TTC549 (cell line): ENCODE measurements around the gene ZNF75A.
"Not testable (repeated sequence)": the region's sequence is repeated elsewhere in the genome, so short reads cannot be mapped to it uniquely, and the experiment has no call there.

Experiments used
- FAIRE-seq: peaks from 2 replicates; lab custom pipeline; 2012; peaks lifted over from hg19 to GRCh38; lab: Jason Lieb, UNC

Gene ZNF75A

DNA sequence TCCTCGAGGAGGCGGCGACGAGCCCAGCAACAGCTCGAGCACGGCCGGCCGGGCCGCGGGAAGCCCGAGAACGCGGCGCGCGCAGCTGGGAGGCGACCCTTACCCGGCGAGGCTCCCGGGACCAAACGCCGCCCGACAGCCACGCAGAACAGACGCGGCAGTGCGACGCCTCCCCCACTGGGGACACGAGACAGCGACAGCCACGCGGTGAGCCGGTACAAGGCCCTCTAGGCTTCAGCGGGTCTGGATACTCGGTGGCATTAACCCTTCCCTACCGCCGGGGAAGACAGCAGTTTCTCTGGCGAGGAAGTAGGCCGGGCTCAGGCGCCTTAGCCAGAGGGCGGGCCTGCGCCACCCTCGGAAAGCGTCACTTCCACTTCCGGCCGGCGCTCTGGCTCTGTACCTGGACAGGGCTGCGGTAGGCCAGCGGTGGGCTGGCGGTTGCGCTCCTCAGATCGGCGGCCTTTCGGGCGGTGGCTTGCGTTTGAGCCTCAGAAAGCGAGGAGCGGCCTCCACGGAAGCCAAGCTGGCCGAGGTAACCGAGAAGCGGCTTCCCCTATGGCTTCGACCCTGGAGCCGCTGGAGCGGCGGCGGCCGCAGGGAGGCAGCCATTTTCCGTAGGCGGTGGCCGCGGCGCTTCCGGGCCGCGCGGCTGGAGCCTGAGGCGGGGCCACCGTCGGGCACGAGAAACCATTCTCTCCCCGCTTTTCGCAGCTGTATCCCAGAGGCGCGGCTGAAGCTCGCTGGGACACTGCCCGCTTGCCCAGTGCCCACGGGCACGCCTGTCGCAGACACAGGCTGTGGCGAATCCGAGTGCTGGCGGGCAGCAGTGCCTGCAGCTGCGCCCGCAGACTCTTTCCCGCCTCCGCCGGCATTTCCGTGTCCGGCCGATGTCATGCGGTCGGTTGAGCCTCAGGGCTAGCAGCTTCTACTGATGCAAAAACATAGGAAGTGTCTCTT lies at the start of gene ZNF75A, which contains the start of gene TIGD7:
Gene ZNF75A (plus strand): TSS at position 389 of the 960 bp plus-strand sequence. CDS start 2,932 bp downstream, outside the sequence.
Gene TIGD7 (minus strand): TSS at position 322 of the 960 bp plus-strand sequence. CDS start 4,816 bp downstream, outside the sequence.
- FAIRE-seq = no peak

DNA sequence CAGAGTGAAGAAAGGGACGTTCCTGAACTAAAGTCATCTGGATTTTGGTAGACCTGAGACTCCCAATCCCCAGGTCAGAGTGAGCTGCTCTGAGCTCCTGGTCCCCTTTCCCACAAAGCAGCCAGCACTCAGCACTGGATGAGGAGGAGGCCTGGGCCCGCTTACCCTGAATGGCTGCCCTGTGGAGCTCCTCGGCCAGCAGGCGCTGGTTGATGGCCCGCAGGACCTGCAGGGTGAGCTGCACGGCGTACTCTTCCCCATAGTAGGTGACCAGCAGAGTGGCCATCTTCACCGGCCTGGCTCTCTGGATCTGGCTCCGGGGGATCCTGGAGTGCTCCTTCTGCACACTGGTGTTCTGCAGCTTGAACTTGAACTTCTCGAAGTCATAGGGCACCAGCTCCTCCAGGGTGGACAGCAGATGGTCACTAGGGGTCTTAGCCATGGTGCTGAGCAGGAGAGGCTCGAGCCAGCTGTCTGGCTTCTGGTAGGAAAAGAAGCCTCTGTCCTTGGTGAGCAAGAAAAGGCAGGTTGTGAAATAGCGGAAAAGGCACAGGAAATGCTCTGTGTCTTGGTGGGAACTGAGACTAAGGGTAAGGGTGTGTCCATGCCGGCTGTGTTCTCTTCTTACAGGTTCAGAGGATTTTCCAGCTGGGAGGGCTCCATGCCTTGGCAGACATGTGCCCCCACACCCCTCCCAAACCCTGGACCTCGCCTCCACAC lies 49.0 kb upstream of the ZNF75A start, which contains the start of gene MEFV:
Gene MEFV (minus strand): TSS at position 488 of the 720 bp plus-strand sequence. CDS start 46 bp downstream, at position 442.
- FAIRE-seq = no peak

DNA sequence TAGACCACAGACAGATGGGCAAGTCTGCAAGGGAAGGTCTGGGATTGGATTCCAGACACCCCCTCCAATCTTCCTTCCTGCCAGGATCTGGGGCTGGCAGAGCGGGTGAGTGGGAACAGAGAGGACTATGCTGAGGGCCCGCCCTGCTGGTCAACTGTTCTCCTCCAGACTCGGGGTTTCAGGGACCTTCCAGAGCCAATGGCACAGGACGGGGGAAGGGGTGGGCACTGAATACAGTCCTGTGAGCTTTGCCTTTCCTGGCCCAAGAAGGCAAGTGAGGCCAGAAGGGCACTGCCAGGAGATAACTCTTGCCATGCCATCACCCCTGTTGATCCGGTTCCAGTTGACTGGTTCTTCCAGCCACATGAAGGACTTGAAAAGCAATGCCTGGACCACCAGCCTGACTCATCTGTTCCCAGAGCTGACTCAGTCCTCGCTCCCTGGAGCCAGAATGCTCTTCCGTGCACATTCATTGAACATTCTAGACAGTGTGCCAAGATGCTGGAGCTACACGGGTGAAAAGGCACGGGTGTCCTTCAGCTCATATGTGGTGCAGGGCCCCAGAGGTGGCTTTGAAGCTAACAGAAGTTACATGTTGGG lies 48.3 kb upstream of the ZNF75A start:
- no peak for FAIRE-seq

GRCh38 chr16:3259836-3260235 lies 45.5 kb upstream of the ZNF75A start:
- no peak for FAIRE-seq

GRCh38 chr16:3262517-3262916 lies 42.8 kb upstream of the ZNF75A start:
- no peak for FAIRE-seq

- FAIRE-seq = peak; percentile 62
Observed at GRCh38 chr16:3264137-3265036, 40.9 kb upstream of the ZNF75A start.

DNA sequence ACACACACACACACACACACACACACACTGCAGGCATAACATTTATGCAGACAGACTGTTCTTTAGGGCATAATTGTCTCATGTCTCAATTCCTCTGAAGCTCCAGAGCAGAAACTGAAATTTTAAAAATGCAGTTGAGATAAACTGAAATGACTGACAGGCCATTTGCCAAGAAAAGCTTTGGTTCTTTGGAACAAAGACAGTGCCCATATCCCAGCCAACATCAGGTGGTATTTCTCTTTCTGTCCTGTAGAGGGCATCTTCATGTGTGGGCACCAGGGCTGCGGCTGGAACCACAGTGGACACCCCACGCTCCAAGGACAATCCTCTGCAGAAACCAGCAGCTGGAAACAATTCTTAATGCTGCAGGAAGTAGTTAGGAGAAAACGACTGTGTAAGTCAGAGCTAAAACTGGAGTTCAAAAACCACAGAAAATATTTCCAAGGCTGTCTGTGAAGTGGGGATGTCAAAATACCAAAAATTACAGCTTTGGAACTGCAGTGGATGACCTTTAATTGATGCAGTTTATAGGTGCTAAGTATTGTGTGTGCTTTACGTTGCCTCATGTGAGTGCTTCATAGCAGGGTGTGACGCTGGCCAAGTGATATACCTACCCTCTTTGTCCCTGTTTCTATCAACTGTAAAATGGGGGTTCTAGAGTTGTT lies 38.3 kb upstream of the ZNF75A start:
- FAIRE-seq = no peak

DNA sequence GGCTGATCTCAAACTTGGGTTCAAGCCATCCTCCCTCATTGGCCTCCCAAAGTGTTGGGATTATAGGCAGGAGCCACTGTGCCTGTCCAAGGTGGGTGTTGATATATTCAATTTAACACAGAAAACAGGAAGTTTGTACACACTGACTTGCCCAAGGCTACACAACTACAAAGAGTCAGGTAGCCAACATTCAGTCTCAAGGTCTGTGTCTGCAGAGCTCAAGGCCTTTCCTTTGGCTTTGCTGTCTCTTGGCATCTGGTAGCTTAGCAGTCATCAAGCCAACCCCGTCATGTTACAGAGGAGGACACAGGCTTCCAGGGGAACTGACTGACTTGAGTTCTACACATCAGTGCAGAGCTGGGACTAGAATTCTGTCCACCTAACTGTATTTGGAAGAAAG lies 37.0 kb upstream of the ZNF75A start:
- FAIRE-seq = no peak

DNA sequence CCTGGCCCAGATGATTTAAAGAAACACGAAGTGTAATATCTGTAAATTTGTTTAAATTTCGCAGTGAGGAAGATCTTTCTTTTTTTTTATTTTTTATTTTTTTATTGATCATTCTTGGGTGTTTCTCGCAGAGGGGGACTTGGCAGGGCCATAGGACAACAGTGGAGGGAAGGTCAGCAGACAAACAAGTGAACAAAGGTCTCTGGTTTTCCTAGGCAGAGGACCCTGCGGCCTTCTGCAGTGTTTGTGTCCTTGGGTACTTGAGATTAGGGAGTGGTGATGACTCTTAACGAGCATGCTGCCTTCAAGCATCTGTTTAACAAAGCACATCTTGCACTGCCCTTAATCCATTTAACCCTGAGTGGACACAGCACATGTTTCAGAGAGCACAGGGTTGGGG lies 34.6 kb upstream of the ZNF75A start:
- FAIRE-seq = not testable (repeated sequence)

DNA sequence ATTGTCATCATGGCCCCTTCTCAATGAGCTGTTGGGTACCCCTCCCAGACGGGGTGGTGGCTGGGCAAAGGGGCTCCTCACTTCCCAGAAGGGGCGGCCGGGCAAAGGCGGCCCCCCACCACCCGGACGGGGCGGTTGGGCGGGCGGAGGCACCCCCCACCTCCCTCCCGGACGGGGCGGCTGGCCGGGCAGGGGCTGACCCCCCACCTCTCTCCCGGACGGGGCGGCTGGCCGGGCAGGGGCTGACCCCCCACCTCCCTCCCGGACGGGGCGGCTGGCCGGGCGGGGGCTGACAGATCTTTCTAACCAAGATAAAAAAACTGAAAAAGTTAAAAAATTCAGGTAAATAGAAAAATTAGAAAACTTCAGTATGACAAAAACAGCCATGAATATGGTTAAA lies 34.0 kb upstream of the ZNF75A start:
- not testable (repeated sequence) for FAIRE-seq

- no peak for FAIRE-seq
Observed at GRCh38 chr16:3274490-3274889, 30.8 kb upstream of the ZNF75A start.

DNA sequence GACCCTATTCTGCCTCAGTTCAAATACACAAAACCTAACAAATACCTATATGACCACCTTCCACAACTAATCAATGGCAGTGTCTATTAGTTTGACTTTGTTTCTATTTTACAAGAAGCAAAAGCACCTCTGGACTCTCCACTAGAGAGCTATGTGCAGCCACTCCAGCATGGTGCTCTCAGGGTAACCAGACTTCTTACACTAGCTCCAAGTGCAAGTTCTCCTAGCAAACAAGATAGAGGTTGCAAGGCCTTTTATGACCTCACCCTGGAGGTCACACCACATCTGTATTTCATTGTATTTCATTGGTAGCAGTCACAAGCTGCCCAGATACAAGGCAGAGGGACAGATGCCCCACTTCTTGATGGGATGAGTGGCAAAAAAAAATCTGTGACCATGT lies 30.4 kb upstream of the ZNF75A start:
- FAIRE-seq = no peak

GRCh38 chr16:3276679-3277078 lies 28.6 kb upstream of the ZNF75A start:
- FAIRE-seq = no peak

DNA sequence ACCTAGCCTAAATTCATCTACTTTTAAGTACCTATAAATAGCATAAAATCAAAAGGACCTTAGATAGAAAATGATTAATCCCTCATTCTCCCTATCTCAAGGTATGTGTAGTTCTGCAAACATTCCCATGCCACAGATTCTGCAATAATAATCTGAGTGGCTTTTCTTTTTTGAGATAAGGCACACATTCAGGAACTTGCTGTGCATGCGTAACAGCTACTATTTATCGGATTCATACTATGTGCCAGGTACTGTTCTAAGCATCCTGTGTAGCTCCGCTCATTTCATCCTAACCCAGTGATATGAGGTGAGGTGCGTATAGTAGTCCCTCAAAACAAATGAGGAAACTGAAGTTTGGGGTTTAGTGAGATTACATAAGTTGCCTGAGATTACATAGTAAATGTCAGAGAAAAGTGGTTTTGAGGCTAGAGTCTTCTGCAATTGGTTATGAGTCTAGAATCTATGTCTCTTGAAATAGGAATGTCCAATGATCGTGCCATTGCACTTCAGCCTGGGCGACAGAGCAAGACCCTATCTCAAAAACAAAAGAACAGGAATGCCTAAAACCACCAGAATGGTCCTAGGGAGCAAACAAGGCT lies 24.0 kb upstream of the ZNF75A start:
- FAIRE-seq = no peak

- FAIRE-seq = no peak
Observed at GRCh38 chr16:3282103-3282729, 23.1 kb upstream of the ZNF75A start.

- peak; percentile 90 for FAIRE-seq
Observed at GRCh38 chr16:3282730-3283542, 22.4 kb upstream of the ZNF75A start, which contains the start of gene ZNF263. ZNF263 (plus strand) TSS chr16:3283491; CDS start chr16:3283819, 328 bp downstream.

DNA sequence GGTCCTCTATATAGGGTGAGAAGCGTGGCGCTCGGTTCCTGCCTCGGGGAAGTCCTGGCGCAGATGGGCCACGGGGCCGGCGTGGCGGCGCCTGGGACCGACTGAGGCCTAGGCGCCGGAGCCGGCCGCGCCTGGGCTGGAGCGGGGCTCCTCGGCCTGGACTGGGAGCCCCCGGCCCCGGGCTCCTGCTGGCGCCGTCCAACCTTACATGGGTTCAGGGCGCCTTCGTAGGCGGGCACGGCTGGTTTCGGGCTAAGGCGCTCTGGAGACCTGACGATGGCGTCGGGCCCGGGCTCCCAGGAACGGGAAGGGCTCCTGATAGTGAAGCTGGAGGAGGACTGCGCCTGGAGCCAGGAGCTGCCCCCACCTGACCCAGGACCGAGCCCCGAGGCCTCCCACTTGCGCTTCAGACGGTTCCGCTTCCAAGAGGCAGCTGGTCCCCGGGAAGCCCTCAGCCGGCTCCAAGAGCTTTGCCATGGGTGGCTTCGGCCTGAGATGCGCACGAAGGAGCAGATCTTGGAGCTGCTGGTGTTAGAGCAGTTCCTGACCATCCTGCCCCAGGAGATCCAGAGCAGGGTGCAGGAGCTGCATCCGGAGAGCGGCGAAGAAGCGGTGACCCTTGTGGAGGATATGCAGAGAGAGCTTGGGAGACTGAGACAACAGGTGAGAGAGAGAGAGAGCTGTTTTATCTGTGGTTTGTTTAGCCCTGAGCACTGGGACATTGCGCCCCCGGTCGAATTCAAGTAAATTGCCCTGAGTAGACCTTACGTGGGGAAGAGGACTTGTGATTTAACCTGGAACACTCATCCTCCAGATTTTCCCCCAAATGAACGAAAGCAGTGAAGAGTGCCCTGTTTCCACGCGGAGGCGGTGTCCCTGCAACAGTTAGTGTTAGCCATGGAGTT lies 21.5 kb upstream of the ZNF75A start:
- no peak for FAIRE-seq

- no peak for FAIRE-seq
Observed at GRCh38 chr16:3285131-3285530, 20.2 kb upstream of the ZNF75A start.
